HUES64 (cell line): Measurements from ENCODE around the gene IRF2BP2.

Source experiments
- H3K27ac ChIP-seq: 2 replicates; pipeline ENCODE4 v1.7.0; 2013; ENCODE audit warnings: low read depth, low read length, inconsistent platforms
- H3K27me3 ChIP-seq: 2 replicates; pipeline ENCODE4 v1.6.1; 2013; ENCODE audit warnings: mild to moderate bottlenecking, low read length; ENCODE audit not compliant: insufficient read depth
- H3K36me3 ChIP-seq: 2 replicates; pipeline ENCODE4 v1.6.1; 2013; ENCODE audit warnings: mild to moderate bottlenecking, low read length; ENCODE audit not compliant: insufficient read depth
- H3K4me1 ChIP-seq: 2 replicates; pipeline ENCODE4 v1.6.1; 2013; ENCODE audit warnings: mild to moderate bottlenecking, low read length, moderate library complexity; ENCODE audit not compliant: insufficient read depth
- H3K4me3 ChIP-seq: 2 replicates; pipeline ENCODE4 v1.5.1; 2013; ENCODE audit warnings: mild to moderate bottlenecking, low read length, moderate library complexity
- H3K9ac ChIP-seq: 2 replicates; pipeline ENCODE4 v1.6.1; 2013; ENCODE audit warnings: mild to moderate bottlenecking, low read depth, low read length
- H3K9me3 ChIP-seq: 2 replicates; pipeline ENCODE4 v1.6.1; 2013; ENCODE audit warnings: low read depth, low read length; ENCODE audit not compliant: insufficient read depth
- WGBS: fragments of 150-250, 120-280 bp; methylation state at CpG from one replicate; pipeline ENCODE4 v1.1.7; 2013; ENCODE audit warnings: missing lambda C conversion rate; 5-methylcytosine and 5-hydroxymethylcytosine counted together

Gene IRF2BP2

GRCh38 chr1:234604495-234605398 lies 5.2 kb downstream of the IRF2BP2 start:
- no peaks in the 10 kb centered on the region for H3K27me3 ChIP-seq
- peak overlapping the region; percentile 71 for H3K4me3 ChIP-seq
- peaks cover 75% of the 10 kb centered on the region for H3K4me1 ChIP-seq
- H3K9me3 ChIP-seq, result no peaks in the 10 kb centered on the region
- no peak overlapping the region for H3K27ac ChIP-seq
- 43% methylated on average over 5 of the region's 6 CpGs for WGBS
- H3K36me3 ChIP-seq, result peaks cover 52% of the 10 kb centered on the region
- 0 out of 2 replicates have a peak overlapping the region, but pooled peaks have one; percentile 11 for H3K9ac ChIP-seq

GRCh38 chr1:234603221-234604204 lies 6.5 kb downstream of the IRF2BP2 start:
- peak overlapping the region; percentile 27; the same call in 1 of the 2 replicates for H3K27ac ChIP-seq
- no peaks in the 10 kb centered on the region for H3K27me3 ChIP-seq
- H3K4me3 ChIP-seq, result peak overlapping the region; percentile 71
- no peaks in the 10 kb centered on the region for H3K9me3 ChIP-seq
- H3K4me1 ChIP-seq, result peaks cover 82% of the 10 kb centered on the region
- no peak overlapping the region for H3K9ac ChIP-seq
- H3K36me3 ChIP-seq, result peaks cover 52% of the 10 kb centered on the region
- WGBS, result 36% methylated on average over 5 of the region's 6 CpGs

GRCh38 chr1:234602334-234603220 lies 7.4 kb downstream of the IRF2BP2 start:
- Histone ChIP-seq H3K4me1 (peaks cover 76% of the 10 kb centered on the region), H3K9ac (no peak overlapping the region), H3K4me3 (peak overlapping the region; percentile 14; the same call in 1 of the 2 replicates), H3K27ac (peak overlapping the region; percentile 27; the same call in 1 of the 2 replicates), H3K27me3 (no peaks in the 10 kb centered on the region), H3K9me3 (no peaks in the 10 kb centered on the region), H3K36me3 (peaks cover 46% of the 10 kb centered on the region)
- WGBS, result 86% methylated on average over 5 of the region's 7 CpGs

GRCh38 chr1:234601301-234602017 lies 8.5 kb downstream of the IRF2BP2 start:
- peaks cover 67% of the 10 kb centered on the region for H3K4me1 ChIP-seq
- no peaks in the 10 kb centered on the region for H3K9me3 ChIP-seq
- H3K9ac ChIP-seq, result no peak overlapping the region
- 0 out of 2 replicates have a peak overlapping the region, but pooled peaks have one; percentile 67 for H3K4me3 ChIP-seq
- H3K27ac ChIP-seq, result no peak overlapping the region
- H3K36me3 ChIP-seq, result peaks cover 35% of the 10 kb centered on the region
- WGBS, result 54% methylated on average over 7 of the region's 10 CpGs
- H3K27me3 ChIP-seq, result no peaks in the 10 kb centered on the region

GRCh38 chr1:234600418-234601281 lies 9.3 kb downstream of the IRF2BP2 start:
- Histone ChIP-seq H3K27ac (peak overlapping the region; percentile 88; the same call in 1 of the 2 replicates), H3K4me1 (peaks cover 59% of the 10 kb centered on the region), H3K36me3 (peaks cover 27% of the 10 kb centered on the region), H3K9me3 (no peaks in the 10 kb centered on the region), H3K9ac (peak overlapping the region; percentile 78; the same call in 1 of the 2 replicates), H3K27me3 (no peaks in the 10 kb centered on the region), H3K4me3 (peak overlapping the region; percentile 67)
- 41% methylated on average over 9 of the region's 11 CpGs for WGBS

- peaks cover 52% of the 10 kb centered on the region for H3K4me1 ChIP-seq
- peak overlapping the region; percentile 67 for H3K4me3 ChIP-seq
- 1% methylated on average over 87 of the region's 87 CpGs for WGBS
- peak overlapping the region; percentile 78 for H3K9ac ChIP-seq
- no peaks in the 10 kb centered on the region for H3K27me3 ChIP-seq
- no peaks in the 10 kb centered on the region for H3K9me3 ChIP-seq
- H3K27ac ChIP-seq, result peak overlapping the region; percentile 88
- H3K36me3 ChIP-seq, result peaks cover 19% of the 10 kb centered on the region; the same call in 1 of the 2 replicates
These were observed 10.2 kb downstream of the IRF2BP2 start for GRCh38 chr1:234599617-234600417.

- Histone ChIP-seq H3K27ac (peak overlapping the region; percentile 88; the same call in 1 of the 2 replicates), H3K4me3 (peak overlapping the region; percentile 67), H3K36me3 (peaks cover 14% of the 10 kb centered on the region; the same call in 1 of the 2 replicates), H3K9ac (peak overlapping the region; percentile 78), H3K4me1 (peaks cover 44% of the 10 kb centered on the region), H3K9me3 (no peaks in the 10 kb centered on the region), H3K27me3 (no peaks in the 10 kb centered on the region)
- WGBS, result 56% methylated on average over 1 of the region's 1 CpG
These were observed 10.9 kb downstream of the IRF2BP2 start for GRCh38 chr1:234598974-234599616.

- H3K27ac ChIP-seq, result no peak overlapping the region
- H3K9me3 ChIP-seq, result no peaks in the 10 kb centered on the region
- peaks cover 8% of the 10 kb centered on the region; the same call in 1 of the 2 replicates for H3K36me3 ChIP-seq
- H3K4me3 ChIP-seq, result no peak overlapping the region
- WGBS, result 89% methylated on average over 1 of the region's 2 CpGs
- no peaks in the 10 kb centered on the region for H3K27me3 ChIP-seq
- H3K4me1 ChIP-seq, result peaks cover 32% of the 10 kb centered on the region
- no peak overlapping the region for H3K9ac ChIP-seq
These were observed 12.1 kb downstream of the IRF2BP2 start for GRCh38 chr1:234597894-234598293.
